Adipose tissue (tissue), 3 donors: ENCODE measurements around the gene PIGC. TPM values are rescaled to one million over a fixed set of nuclear protein-coding genes. Genes with fewer than 3 reads are reported as not detected.

Experiments used
- H3K27ac ChIP-seq: one replicate; pipeline ENCODE4 v1.5.1; 2013; ENCODE audit warnings: low read depth, low read length
- WGBS, 3 donors: extraction: QIAGEN DNeasy Blood & Tissue Kit; methylation state at CpG; one replicate each; pipeline ENCODE4 v1.1.7; 2013; 5-methylcytosine and 5-hydroxymethylcytosine counted together
- polyA plus RNA-seq, 3 donors: library from polyadenylated mRNA; stranded (reverse); fragments of 200-250 nt; gene quantifications; one replicate each; pipeline ENCODE4 v1.2.3, GENCODE V29; 2013
- donor health status: healthy with polysubstance abuse.
- donor health status: Bipolar disorder and iron deficiency.
- donor health status: healthy.

PIGC gene
- polyA plus RNA-seq, 3 donors: 18.2 to 23.8 (median 22.7) TPM

GRCh38 chr1:172469717-172470116 is 25.8 kb upstream of the PIGC start:
- WGBS, 3 donors: 55 to 78% (median 57%) methylated on average over 3 of the region's 3 CpGs
- no peak overlapping the region for H3K27ac ChIP-seq

DNA sequence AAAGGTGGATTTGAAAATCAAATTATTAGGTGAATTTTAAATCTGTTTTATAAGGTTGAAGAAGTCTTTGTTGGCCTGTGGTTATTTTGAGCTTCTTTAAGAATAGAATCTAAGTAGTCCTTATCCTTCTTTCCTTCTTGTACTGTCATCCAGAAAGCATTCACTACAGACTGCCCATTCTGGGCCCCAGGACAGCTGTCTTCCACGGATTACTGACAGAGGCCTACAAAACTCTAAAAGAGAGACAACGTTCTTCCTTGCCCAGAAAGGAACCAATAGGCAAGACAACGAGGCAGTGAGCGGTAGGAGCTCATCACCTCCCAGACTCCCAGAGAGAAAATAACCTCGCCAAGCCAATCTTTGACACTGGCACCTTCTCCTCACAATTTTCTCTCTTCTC is 24.4 kb upstream of the PIGC start:
- H3K27ac ChIP-seq: no peak overlapping the region
- 82 to 90% (median 86%) methylated on average over 5 of the region's 5 CpGs for WGBS, 3 donors

DNA sequence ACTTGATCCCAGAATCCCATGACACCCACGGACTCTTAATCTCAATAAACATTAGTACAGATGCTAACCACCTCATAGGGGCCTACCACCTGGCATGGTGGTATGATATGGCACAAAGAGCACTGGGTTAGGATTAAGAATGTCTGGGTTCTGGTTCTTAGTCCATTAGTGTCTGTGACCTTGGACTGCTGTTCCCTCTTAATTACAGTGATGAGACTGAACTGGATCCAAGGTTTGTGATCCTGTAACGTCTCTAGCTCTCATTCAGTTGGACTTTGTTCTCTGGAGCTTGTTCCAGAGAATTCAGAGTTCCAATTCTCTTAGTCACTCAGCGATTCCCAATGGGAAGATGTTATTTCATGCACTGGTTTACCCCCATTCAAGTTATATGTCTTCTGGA is 23.6 kb upstream of the PIGC start:
- 56 to 59% (median 57%) methylated on average over 3 of the region's 3 CpGs for WGBS, 3 donors
- no peak overlapping the region for H3K27ac ChIP-seq

GRCh38 chr1:172466795-172467407 is 23.0 kb upstream of the PIGC start:
- 99 to 100% (median 100%) methylated on average over 3 of the region's 3 CpGs for WGBS, 3 donors
- no peak overlapping the region for H3K27ac ChIP-seq

- no peak overlapping the region for H3K27ac ChIP-seq
- 45 to 94% (median 84%) methylated on average over 1 of the region's 1 CpG for WGBS, 3 donors
Measured at GRCh38 chr1:172465617-172466016, 21.7 kb upstream of the PIGC start.

GRCh38 chr1:172460887-172461315 is 17.0 kb upstream of the PIGC start:
- H3K27ac ChIP-seq: no peak overlapping the region
- 50 to 74% (median 67%) methylated on average over 1 of the region's 1 CpG for WGBS, 3 donors

DNA sequence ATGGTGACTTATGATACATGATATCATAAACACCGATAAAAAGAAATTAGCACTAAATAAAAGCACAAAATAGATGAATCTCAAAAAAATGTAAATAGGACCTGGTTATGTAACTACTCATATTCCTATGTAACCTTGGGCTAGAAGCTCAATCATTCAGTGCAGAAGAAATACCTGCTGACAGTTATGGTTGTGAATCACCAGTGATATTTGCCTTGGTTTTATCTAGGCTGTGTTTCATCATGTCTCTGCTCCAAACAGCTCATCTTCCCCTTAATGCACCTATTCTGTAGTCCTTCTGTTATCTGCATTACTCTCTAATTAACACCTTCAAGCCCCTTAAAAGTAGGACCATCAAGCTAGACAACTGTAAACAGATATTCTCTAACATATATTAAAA is 16.3 kb upstream of the PIGC start:
- 83 to 87% (median 87%) methylated on average over 1 of the region's 1 CpG for whole genome bisulfite sequencing, 3 donors

GRCh38 chr1:172457479-172458130 is 13.7 kb upstream of the PIGC start:
- 60 to 74% (median 70%) methylated on average over 1 of the region's 1 CpG for WGBS, 3 donors

More for the DNA sequence above, 16.3 kb upstream of the PIGC start:
- no peak overlapping the region for H3K27ac ChIP-seq

GRCh38 chr1:172456344-172456769 is 12.5 kb upstream of the PIGC start:
- WGBS, 3 donors: 80 to 96% (median 92%) methylated on average over 5 of the region's 5 CpGs
- H3K27ac ChIP-seq: no peak overlapping the region

More at GRCh38 chr1:172457479-172458130, 13.7 kb upstream of the PIGC start:
- no peak overlapping the region for H3K27ac ChIP-seq

DNA sequence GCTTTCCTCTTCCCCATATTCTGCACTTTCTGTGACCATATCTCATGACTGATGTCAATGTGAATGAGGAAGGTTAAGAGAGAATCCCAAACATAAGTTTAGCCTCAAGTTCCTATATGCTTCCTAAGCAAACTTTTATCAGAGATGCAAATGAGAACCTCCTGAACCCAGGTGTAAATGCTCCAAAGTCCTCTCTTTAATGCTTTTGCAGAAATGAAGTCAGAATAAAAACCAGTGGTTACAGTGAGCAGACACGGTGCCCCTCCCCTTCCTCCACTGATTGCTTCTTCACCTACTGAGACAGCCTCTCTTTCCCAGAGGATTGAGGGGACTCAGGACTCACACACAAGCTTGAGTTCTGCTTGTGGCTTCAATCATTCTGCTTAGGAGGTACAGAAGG is 11.6 kb upstream of the PIGC start:
- 77 to 86% (median 77%) methylated on average over 1 of the region's 1 CpG for WGBS, 3 donors
- H3K27ac ChIP-seq: no peak overlapping the region

DNA sequence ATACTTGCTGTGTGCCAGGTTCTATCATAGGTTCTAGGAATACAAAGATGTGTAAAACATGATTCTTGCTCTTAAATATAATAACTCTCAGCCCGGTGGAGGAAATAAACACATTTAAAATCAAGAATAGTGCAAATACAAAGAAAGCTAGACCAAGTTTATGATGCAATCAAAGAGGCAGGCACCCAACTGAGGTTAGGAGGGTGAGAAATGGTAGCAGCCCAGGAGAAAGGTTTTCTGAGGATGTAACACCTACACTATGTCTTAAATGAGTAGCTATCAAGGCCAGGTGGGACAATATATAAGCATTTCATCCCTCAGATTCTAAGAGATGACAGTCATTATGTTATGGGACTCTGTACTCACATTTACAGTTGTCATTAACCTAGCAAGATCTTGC is 9.7 kb upstream of the PIGC start:
- WGBS, 3 donors: 43 to 86% (median 79%) methylated on average over 1 of the region's 1 CpG
- no peak overlapping the region for H3K27ac ChIP-seq

DNA sequence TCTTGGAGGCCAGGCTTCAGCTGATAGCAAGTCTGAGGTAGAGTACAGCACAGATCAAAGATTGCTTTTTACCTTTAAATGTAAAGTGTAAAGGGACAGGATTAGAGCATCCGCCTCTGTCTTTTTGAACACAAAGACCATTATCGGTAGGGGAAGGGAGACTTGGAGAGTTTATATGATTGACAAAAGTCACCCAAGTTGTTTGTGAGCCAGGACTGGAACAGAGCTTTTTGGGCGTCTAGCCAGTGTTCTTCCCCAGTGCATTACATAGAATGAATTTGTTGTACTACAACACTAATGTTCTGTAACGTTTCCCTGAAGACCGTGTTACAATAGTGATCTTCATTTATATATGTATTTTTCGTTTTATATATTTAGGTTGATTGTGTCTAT is 9.3 kb upstream of the PIGC start:
- WGBS, 3 donors: 68 to 83% (median 72%) methylated on average over 6 of the region's 6 CpGs
- H3K27ac ChIP-seq: no peak overlapping the region

- 78 to 83% (median 79%) methylated on average over 7 of the region's 7 CpGs for WGBS, 3 donors
- no peak overlapping the region for H3K27ac ChIP-seq
Measured at GRCh38 chr1:172452536-172453152, 8.8 kb upstream of the PIGC start.

GRCh38 chr1:172451002-172451443 is 7.2 kb upstream of the PIGC start:
- WGBS, 3 donors: 19 to 67% (median 60%) methylated on average over 2 of the region's 2 CpGs
- no peak overlapping the region for H3K27ac ChIP-seq

DNA sequence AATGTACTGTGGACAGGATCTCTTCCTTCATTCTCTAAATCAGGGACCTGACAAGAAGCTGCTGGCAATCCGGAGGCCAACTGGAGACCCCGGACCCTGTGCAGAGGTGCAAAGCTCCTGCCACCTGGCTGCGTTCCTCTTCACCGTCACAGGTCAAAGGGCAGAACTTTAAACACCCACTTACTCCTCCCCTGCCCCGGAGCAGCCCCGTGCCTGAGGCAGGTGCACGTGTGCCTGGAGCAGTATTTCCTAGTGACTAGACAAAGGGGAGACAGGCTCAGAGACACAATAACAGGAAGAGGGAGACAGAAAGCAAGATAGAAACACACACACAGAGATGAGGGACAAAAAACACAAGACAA is 6.6 kb upstream of the PIGC start:
- WGBS, 3 donors: 13 to 63% (median 61%) methylated on average over 7 of the region's 7 CpGs
- no peak overlapping the region for H3K27ac ChIP-seq

DNA sequence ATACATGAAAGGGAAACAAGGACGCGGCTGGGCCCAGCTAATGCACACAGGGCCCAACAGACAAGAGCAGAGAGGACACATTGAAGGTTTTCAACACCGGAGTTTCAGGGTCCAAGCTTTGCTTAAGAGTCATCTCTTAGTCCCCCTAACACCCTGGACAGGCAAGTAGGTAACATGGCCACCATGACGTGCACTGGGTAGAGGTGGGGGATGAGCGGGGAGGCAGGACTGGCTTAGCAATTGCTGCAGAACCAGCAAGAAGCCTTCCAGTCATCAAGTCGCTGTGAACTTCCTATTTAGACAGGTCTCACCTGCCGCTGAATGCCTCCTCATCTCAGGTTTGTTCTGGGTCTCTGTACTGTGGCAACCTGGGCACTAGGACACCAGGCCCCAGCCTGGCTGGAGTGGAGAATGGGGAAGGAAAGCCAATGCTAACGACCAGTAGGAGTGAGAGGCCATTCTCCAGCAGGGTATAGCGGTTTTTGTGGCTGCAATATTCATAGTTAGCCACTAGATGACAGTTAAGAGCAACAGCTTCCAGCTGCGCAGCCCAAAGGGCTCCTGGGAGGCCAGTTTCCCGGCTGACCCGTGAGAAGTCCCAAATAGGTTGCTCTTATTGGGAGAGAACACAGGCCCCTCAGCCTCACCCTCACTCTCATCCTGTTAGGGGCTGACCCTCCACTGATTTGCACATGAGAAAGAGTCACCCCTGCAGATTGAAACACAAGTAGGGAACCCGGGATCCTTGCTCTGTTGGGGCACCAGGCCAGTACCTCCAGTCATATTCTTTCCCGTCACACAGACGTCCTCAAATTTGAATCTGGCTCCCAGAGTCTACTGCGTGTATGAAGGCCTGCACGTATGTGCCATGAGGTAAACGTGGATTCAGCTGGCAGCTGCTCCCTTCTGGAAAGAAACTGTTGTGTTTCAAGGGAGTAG is 6.0 kb upstream of the PIGC start:
- WGBS, 3 donors: 38 to 41% (median 40%) methylated on average over 18 of the region's 18 CpGs
- no peak overlapping the region for H3K27ac ChIP-seq

DNA sequence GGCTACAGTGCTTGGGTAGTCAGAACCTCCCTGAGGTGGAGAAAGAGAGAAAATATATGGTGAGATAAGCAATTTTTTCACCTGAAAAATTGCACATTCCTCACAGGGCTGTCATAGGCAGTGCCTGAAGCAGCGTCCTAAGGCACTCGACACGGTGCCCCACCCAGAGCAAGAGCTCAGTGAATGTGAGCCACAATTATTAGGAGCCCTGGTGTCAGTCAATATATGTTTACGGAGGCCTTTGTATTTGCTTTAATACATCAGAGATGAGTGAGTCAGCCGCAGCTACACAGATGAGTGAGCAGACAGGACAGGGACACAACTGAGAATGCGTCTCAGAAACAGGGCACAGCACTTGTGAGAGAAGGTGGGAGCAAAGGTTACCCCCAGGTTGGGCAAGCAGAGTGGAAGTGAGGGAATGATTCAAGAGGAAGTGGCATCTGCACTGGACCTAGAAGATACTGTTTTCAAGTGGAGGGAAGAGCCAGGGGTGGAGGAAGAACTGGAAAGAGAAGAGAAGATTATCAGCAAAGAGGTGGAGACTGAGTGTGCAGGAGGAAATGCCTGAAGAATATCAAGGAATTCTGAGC is 5.2 kb upstream of the PIGC start:
- no peak overlapping the region for H3K27ac ChIP-seq
- WGBS, 3 donors: 74 to 78% (median 74%) methylated on average over 6 of the region's 6 CpGs

- no peak overlapping the region for H3K27ac ChIP-seq
- WGBS, 3 donors: 34 to 72% (median 43%) methylated on average over 2 of the region's 2 CpGs
Measured at GRCh38 chr1:172447641-172448040, 3.8 kb upstream of the PIGC start.
